WERI-Rb-1 (cell line): Measurements from ENCODE around the gene VPS39.
A peak's percentile ranks its signal among the peaks of the same experiment; 100 is the strongest.

Source experiments
- DNase-seq: peaks from one replicate; pipeline ENCODE4 v3.0.0-alpha.2; 2020
- H3K27ac ChIP-seq: fragments of 250-450 bp; sonication (Bioruptor Pico); 2 replicates; pipeline ENCODE4 v1.5.1; 2020; ENCODE audit warnings: mild to moderate bottlenecking, moderate library complexity
- H3K27me3 ChIP-seq: fragments of 250-450 bp; sonication (Bioruptor Pico); 2 replicates; pipeline ENCODE4 v1.5.1; 2021; ENCODE audit warnings: mild to moderate bottlenecking, low read depth, moderate library complexity; ENCODE audit not compliant: insufficient read depth, severe bottlenecking
- H3K36me3 ChIP-seq: fragments of 250-450 bp; sonication (Bioruptor Pico); 2 replicates; pipeline ENCODE4 v1.5.1; 2020; ENCODE audit warnings: mild to moderate bottlenecking, moderate library complexity
- H3K4me3 ChIP-seq: 2 replicates; pipeline ENCODE4 v1.5.1; 2011; ENCODE audit warnings: low read depth, mild to moderate bottlenecking, control low read depth, low read length
- H3K9me3 ChIP-seq: fragments of 250-450 bp; sonication (Bioruptor Pico); 2 replicates; pipeline ENCODE4 v1.5.1; 2021; ENCODE audit warnings: mild to moderate bottlenecking, moderate library complexity; ENCODE audit not compliant: severe bottlenecking
- TF ChIP-seq, protein P1 (sequence below): IDR thresholded peaks from 2 replicates; pipeline ENCODE4 v1.5.1; 2011; ENCODE audit warnings: low read depth, mild to moderate bottlenecking, control low read depth, inconsistent platforms, low read length

The VPS39 gene

DNA sequence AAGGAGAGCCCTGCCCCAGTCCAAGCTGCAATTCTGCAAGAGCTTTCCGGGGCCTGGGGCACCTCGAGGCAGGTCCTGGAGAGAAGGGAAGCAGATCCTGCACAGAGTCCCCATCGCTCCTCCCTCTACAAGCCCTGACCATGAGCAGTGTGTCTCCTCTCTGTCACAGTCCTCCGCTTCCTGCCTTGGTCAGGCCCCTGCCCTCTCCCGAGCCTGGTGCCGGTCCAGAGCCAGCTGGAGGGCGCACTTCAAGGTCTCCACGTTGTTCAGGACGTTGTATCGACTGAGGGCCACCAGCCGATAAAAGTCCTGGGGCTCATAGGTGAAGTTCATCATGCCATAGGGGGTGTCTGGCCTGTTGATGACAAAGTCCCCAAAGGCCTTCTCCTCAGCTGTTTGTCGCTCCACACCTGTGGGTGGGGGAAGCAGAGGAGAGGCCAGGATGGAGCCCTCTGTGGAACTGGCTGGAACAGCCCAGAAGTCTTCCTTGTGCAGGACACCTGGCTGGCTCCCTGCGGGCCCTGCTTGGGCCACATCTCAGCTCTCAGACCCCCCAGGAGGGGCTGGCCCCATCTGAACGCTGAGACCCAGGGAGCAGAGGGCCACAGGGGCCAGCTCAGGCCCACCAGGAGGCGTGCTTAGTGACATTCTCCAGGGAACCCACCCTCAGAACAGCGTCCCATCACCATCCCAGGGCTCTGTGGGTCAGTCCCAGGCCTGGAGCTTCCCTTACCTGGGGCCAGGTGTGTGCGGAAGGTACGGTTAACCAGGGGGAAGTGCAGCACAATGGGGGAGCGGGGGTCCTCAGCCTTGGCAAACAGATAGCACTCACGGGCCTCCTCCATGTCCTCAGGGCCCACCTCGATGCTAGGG is 66.1 kb downstream of the VPS39 start:
- Histone ChIP-seq H3K27ac (no peak overlapping the region), H3K9me3 (no peaks in the 10 kb centered on the region), H3K27me3 (no peaks in the 10 kb centered on the region), H3K4me3 (no peak overlapping the region), H3K36me3 (no peaks in the 10 kb centered on the region)
- TF ChIP-seq, protein P1, sequence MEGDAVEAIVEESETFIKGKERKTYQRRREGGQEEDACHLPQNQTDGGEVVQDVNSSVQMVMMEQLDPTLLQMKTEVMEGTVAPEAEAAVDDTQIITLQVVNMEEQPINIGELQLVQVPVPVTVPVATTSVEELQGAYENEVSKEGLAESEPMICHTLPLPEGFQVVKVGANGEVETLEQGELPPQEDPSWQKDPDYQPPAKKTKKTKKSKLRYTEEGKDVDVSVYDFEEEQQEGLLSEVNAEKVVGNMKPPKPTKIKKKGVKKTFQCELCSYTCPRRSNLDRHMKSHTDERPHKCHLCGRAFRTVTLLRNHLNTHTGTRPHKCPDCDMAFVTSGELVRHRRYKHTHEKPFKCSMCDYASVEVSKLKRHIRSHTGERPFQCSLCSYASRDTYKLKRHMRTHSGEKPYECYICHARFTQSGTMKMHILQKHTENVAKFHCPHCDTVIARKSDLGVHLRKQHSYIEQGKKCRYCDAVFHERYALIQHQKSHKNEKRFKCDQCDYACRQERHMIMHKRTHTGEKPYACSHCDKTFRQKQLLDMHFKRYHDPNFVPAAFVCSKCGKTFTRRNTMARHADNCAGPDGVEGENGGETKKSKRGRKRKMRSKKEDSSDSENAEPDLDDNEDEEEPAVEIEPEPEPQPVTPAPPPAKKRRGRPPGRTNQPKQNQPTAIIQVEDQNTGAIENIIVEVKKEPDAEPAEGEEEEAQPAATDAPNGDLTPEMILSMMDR: no peak
- no peak for DNase-seq

DNA sequence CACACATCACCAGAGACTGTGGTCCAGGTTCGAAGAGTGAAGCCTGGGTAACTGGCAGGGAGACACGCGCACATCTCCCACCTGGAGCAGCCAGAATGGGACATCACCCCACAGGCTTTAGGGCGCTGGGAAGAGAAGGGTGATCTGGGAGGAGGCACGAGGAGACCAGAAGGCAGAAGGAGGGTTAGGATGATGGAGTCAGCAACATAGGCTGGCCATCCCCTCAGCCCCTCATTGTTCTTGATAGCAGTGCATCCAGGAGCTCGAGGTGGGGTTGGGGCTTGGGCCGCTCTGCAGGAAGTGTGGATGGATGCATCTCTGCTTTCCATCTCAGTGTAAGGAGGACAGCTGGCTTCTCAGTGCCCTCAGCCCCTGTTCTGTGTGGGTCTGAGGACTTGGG is 66.9 kb downstream of the VPS39 start:
- no peak overlapping the region for H3K27ac ChIP-seq
- H3K36me3 ChIP-seq: no peaks in the 10 kb centered on the region
- H3K27me3 ChIP-seq: no peaks in the 10 kb centered on the region
- no peak for DNase-seq
- H3K9me3 ChIP-seq: no peaks in the 10 kb centered on the region
- TF ChIP-seq, protein P1: no peak
- no peak overlapping the region for H3K4me3 ChIP-seq

- TF ChIP-seq, protein P1: no peak
- Histone ChIP-seq H3K27ac (no peak overlapping the region), H3K36me3 (no peaks in the 10 kb centered on the region), H3K9me3 (no peaks in the 10 kb centered on the region), H3K27me3 (no peaks in the 10 kb centered on the region), H3K4me3 (no peak overlapping the region)
- peak; percentile 37 for DNase-seq
Observed at GRCh38 chr15:42140383-42141070, 67.6 kb downstream of the VPS39 start.

GRCh38 chr15:42139596-42139995 is 68.5 kb downstream of the VPS39 start:
- no peaks in the 10 kb centered on the region for H3K27me3 ChIP-seq
- TF ChIP-seq, protein P1: no peak
- no peak overlapping the region for H3K4me3 ChIP-seq
- no peak overlapping the region for H3K27ac ChIP-seq
- no peak for DNase-seq
- no peaks in the 10 kb centered on the region for H3K36me3 ChIP-seq
- no peaks in the 10 kb centered on the region for H3K9me3 ChIP-seq

GRCh38 chr15:42138968-42139386 is 69.1 kb downstream of the VPS39 start:
- Histone ChIP-seq H3K27me3 (no peaks in the 10 kb centered on the region), H3K27ac (no peak overlapping the region), H3K4me3 (no peak overlapping the region), H3K9me3 (no peaks in the 10 kb centered on the region), H3K36me3 (no peaks in the 10 kb centered on the region)
- no peak for DNase-seq
- TF ChIP-seq, protein P1: no peak
